Measurements from ENCODE around the gene CSRNP2. TPM values are rescaled to one million over a fixed set of nuclear protein-coding genes. Genes with fewer than 3 reads are reported as not detected.

The CSRNP2 gene
- total RNA-seq, 1 donor from 2014 or later, result 48.3 TPM

DNA sequence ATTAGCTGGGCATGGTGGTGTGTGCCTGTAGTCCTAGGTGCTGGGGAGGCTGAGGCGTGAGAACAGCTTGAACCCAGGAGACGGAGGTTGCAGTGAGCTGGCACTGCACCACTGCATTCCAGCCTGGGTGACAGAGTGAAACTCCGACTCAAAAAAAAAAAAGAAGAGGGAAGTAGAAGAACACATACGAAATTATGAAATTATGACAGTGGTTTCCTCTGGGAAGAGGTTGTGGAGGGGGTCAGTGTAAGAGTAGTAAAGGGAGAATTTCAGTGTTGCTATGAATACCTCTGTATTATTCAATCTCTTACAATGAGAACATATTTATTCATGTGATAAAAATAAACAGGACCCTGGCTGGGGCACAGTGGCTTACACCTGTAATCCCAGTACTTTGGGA lies 24.7 kb upstream of the CSRNP2 start:
- Mint-ChIP-seq H3K9me3 (ENCODE audit: low read depth) (no peaks in the 10 kb centered on the region), H3K4me3 (ENCODE audit: unreplicated experiment) (no peak overlapping the region), H3K36me3 (ENCODE audit: low read depth) (peaks cover 16% of the 10 kb centered on the region), H3K4me1 (ENCODE audit: low read depth) (no peaks in the 10 kb centered on the region), H3K27ac (ENCODE audit: unreplicated experiment) (no peak overlapping the region), H3K27me3 (ENCODE audit: low read depth) (no peaks in the 10 kb centered on the region)
- no peak for DNase-seq (ENCODE audit: low spot score)
- TF ChIP-seq, protein P1, sequence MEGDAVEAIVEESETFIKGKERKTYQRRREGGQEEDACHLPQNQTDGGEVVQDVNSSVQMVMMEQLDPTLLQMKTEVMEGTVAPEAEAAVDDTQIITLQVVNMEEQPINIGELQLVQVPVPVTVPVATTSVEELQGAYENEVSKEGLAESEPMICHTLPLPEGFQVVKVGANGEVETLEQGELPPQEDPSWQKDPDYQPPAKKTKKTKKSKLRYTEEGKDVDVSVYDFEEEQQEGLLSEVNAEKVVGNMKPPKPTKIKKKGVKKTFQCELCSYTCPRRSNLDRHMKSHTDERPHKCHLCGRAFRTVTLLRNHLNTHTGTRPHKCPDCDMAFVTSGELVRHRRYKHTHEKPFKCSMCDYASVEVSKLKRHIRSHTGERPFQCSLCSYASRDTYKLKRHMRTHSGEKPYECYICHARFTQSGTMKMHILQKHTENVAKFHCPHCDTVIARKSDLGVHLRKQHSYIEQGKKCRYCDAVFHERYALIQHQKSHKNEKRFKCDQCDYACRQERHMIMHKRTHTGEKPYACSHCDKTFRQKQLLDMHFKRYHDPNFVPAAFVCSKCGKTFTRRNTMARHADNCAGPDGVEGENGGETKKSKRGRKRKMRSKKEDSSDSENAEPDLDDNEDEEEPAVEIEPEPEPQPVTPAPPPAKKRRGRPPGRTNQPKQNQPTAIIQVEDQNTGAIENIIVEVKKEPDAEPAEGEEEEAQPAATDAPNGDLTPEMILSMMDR (IDR thresholded peaks at IDR 0.05), result no peak

DNA sequence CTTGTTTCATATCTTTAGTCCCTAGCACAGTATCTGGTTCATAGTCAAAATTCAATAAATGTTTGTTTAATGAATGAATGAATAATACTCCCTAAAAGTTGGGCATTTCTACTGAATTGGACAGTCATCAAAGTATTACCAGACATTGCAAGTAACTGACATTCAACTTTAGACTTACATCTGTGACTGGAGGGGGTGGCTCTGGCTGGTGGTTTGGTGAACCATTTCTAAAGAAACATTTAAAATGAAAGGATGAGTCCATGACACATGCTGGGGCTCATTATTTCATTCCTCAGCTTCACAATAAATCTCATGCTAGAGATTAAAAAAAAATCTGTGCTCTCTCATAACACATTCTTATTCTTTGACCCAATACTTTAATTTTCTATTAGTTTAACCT lies 20.6 kb upstream of the CSRNP2 start:
- no peaks in the 10 kb centered on the region for H3K27me3 Mint-ChIP-seq (ENCODE audit: low read depth)
- TF ChIP-seq, protein P1 (IDR thresholded peaks at IDR 0.05), result no peak
- H3K4me1 Mint-ChIP-seq (ENCODE audit: low read depth), result no peaks in the 10 kb centered on the region
- no peaks in the 10 kb centered on the region for H3K9me3 Mint-ChIP-seq (ENCODE audit: low read depth)
- DNase-seq (ENCODE audit: low spot score), result no peak
- peaks cover 26% of the 10 kb centered on the region for H3K36me3 Mint-ChIP-seq (ENCODE audit: low read depth)
- no peak overlapping the region for H3K27ac Mint-ChIP-seq (ENCODE audit: unreplicated experiment)
- H3K4me3 Mint-ChIP-seq (ENCODE audit: unreplicated experiment), result no peak overlapping the region

DNA sequence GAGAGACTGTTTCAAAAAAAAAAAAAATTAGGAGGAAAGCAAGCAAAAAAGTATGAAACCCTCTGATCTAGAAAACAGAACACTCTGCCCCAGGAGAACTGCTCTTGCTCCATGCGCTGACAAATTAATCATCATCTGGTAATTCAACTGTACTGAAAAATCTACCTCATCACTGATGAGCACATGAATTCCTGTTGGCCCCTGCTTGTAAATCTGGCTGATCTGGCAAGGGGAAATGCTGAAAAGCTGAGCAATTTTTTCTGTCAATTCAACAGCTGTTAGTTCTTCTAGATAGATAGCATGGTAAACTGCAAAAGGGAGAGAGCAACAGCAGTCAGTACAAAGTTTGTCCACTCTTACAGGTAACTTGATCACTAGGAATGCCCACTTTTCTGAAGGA lies 15.2 kb upstream of the CSRNP2 start:
- Mint-ChIP-seq H3K27ac (ENCODE audit: unreplicated experiment) (no peak overlapping the region), H3K9me3 (ENCODE audit: low read depth) (no peaks in the 10 kb centered on the region), H3K27me3 (ENCODE audit: low read depth) (no peaks in the 10 kb centered on the region)

DNA sequence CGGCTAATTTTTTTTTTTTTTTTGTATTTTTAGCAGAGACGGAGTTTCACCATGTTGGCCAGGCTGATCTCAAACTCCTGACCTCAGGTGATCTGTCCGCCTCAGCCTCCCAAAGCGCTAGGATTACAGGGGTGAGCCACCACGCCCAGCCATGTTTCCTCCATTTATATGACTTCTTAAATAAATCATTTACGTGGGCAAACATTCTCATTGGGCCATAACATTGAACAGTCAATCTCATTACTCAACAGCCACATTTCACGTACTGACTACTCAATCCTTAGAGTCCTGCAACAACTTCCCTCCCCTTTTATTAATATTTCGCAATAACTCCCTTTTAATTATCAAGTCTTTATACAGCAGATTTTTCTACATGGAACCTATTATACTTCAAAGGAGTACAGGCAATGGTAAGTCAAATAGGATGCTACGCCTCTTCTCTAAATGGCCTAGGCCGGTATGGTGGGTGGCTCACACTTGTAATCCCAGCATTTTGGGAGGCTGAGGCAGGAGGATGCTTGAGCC lies 7.4 kb upstream of the CSRNP2 start:
- no peak overlapping the region for H3K27ac Mint-ChIP-seq (ENCODE audit: unreplicated experiment)

More for the DNA sequence above, 15.2 kb upstream of the CSRNP2 start:
- Mint-ChIP-seq H3K36me3 (ENCODE audit: low read depth) (peaks cover 28% of the 10 kb centered on the region), H3K4me1 (ENCODE audit: low read depth) (no peaks in the 10 kb centered on the region), H3K4me3 (ENCODE audit: unreplicated experiment) (no peak overlapping the region)
- TF ChIP-seq, protein P1 (IDR thresholded peaks at IDR 0.05), result no peak
- DNase-seq (ENCODE audit: low spot score), result no peak

DNA sequence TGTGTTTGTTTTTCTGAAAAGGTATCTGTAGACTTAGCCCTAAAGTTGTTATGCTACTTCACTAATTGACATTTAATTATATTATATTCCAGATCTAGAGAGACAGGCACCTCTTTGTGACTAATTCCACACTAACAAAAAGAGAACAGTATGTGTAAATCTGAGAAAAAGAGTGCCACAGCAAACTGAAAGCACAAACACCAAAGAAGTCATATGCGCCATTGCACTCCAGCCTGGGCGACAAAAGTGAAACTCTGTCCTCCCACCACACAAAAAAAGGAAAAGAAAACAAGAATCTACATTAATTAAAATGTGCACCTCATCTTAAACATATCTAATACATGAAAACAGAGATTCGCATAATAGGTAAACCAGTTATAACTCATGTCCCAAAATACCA lies 4.4 kb upstream of the CSRNP2 start:
- Mint-ChIP-seq H3K36me3 (ENCODE audit: low read depth) (peaks cover 4% of the 10 kb centered on the region), H3K4me1 (ENCODE audit: low read depth) (peaks cover 5% of the 10 kb centered on the region), H3K9me3 (ENCODE audit: low read depth) (no peaks in the 10 kb centered on the region), H3K27me3 (ENCODE audit: low read depth) (no peaks in the 10 kb centered on the region), H3K27ac (ENCODE audit: unreplicated experiment) (no peak overlapping the region), H3K4me3 (ENCODE audit: unreplicated experiment) (no peak overlapping the region)
- TF ChIP-seq, protein P1 (IDR thresholded peaks at IDR 0.05), result no peak
- DNase-seq (ENCODE audit: low spot score), result no peak

More for the DNA sequence above, 7.4 kb upstream of the CSRNP2 start:
- TF ChIP-seq, protein P1 (IDR thresholded peaks at IDR 0.05), result no peak
- Mint-ChIP-seq H3K27me3 (ENCODE audit: low read depth) (no peaks in the 10 kb centered on the region), H3K4me3 (ENCODE audit: unreplicated experiment) (no peak overlapping the region), H3K9me3 (ENCODE audit: low read depth) (no peaks in the 10 kb centered on the region), H3K4me1 (ENCODE audit: low read depth) (no peaks in the 10 kb centered on the region), H3K36me3 (ENCODE audit: low read depth) (peaks cover 8% of the 10 kb centered on the region)
- DNase-seq (ENCODE audit: low spot score), result no peak

Measured in chondrocyte (in vitro differentiated cells).